ENCODE results near the gene NPTX2. TPM values are rescaled to one million over a fixed set of nuclear protein-coding genes. Genes with fewer than 3 reads are reported as not detected.

Gene NPTX2
- total RNA-seq, 4 donors from 2014 or later, result 4.3 to 13.7 (median 8.6) TPM

DNA sequence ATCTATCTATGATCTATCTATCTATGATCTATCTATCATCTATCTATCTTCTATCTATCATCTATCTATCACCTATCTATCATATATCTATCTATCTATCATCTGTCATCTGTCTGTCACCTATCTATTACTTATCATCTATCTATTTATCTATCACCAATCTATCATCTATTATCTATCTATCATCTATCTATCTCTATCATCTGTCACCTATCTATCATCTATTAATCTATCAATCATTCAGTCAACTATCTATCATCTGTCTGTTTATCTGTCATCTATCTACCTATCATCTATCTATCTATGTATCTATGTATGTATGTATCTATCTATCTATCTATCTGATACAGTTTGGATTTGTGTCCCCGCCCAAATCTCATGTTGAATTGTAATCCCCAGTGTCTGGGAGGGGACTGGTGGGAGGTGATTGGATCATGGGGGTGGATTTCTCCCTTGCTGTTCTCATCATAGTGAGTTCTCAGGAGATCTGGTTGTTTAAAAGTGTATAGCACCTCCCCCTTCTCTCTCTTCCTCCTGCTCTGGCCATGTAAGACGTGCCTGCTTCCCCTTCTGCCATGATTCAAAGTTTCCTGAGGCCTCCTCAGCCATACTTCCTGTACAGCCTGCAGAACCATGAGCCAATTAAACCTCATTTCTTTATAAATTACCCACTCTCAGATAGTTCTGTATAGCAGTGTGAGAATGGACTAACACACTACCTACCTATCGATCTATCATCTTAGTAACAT, 37.6 kb downstream of the NPTX2 start:
- 69% methylated on average over 3 of the region's 3 CpGs for WGBS
- Histone ChIP-seq H3K27me3 (no peaks in the 10 kb centered on the region), H3K36me3 (no peaks in the 10 kb centered on the region), H3K4me1 (no peaks in the 10 kb centered on the region), H3K4me3 (no peak overlapping the region), H3K27ac (no peak overlapping the region), H3K9me3 (no peaks in the 10 kb centered on the region)
- TF ChIP-seq EP300 (IDR thresholded peaks at IDR 0.05), result no peak
- TF ChIP-seq POLR2AphosphoS5 (IDR thresholded peaks at IDR 0.05), result no peak
- TF ChIP-seq, protein P1, sequence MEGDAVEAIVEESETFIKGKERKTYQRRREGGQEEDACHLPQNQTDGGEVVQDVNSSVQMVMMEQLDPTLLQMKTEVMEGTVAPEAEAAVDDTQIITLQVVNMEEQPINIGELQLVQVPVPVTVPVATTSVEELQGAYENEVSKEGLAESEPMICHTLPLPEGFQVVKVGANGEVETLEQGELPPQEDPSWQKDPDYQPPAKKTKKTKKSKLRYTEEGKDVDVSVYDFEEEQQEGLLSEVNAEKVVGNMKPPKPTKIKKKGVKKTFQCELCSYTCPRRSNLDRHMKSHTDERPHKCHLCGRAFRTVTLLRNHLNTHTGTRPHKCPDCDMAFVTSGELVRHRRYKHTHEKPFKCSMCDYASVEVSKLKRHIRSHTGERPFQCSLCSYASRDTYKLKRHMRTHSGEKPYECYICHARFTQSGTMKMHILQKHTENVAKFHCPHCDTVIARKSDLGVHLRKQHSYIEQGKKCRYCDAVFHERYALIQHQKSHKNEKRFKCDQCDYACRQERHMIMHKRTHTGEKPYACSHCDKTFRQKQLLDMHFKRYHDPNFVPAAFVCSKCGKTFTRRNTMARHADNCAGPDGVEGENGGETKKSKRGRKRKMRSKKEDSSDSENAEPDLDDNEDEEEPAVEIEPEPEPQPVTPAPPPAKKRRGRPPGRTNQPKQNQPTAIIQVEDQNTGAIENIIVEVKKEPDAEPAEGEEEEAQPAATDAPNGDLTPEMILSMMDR (IDR thresholded peaks at IDR 0.05), result no peak
- TF ChIP-seq POLR2A (IDR thresholded peaks at IDR 0.05), result no peak
- no peak for DNase-seq (ENCODE audit: low spot score in 2 of 2)

DNA sequence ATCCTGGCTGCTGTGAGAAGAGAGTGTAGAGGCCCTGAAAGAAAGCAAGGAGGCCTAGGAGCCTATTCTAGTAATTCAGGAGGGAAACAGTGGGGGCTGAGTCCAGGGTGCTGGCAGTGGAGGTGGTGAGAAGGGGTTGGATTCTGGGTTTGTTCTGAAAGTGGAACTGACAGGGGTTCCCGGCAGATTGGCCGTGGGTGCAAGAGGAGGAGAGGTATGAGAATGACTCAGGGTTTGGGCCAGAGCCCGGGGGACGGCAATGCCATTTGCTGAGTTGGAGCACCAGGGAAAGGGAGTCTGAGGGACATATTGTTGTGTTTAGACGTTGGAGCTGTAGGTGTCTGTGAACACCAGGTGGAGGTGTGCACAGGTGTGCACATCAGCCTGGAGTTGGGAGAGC, 38.5 kb downstream of the NPTX2 start:
- no peak for DNase-seq (ENCODE audit: low spot score in 2 of 2)
- H3K4me3 ChIP-seq, result no peak overlapping the region
- no peaks in the 10 kb centered on the region for H3K9me3 ChIP-seq
- 89% methylated on average over 5 of the region's 5 CpGs for WGBS
- TF ChIP-seq, protein P1 (IDR thresholded peaks at IDR 0.05), result no peak
- no peak for TF ChIP-seq POLR2AphosphoS5 (IDR thresholded peaks at IDR 0.05)
- TF ChIP-seq EP300 (IDR thresholded peaks at IDR 0.05), result no peak
- no peak for TF ChIP-seq POLR2A (IDR thresholded peaks at IDR 0.05)
- H3K27me3 ChIP-seq, result no peaks in the 10 kb centered on the region
- no peak overlapping the region for H3K27ac ChIP-seq
- H3K4me1 ChIP-seq, result no peaks in the 10 kb centered on the region
- no peaks in the 10 kb centered on the region for H3K36me3 ChIP-seq

DNA sequence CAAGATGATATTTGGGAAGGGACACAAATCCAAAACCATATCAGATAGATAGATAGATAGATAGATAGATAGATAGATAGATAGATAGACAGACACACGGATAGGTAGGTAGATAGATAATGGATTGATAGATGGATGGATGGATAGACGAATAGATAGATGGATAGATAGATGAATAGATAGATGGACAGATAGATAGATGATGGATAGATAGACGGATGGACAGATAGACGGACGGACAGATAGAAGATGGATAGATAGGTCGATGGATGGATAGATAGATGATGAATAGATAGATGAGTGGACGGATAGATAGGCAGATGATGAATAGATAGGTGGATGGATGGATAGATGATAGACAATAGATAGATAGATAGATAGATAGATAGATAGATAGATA, 39.8 kb downstream of the NPTX2 start:
- no peak overlapping the region for H3K27ac ChIP-seq
- no peaks in the 10 kb centered on the region for H3K9me3 ChIP-seq
- H3K4me3 ChIP-seq, result no peak overlapping the region
- TF ChIP-seq POLR2AphosphoS5 (IDR thresholded peaks at IDR 0.05) (no peak), EP300 (IDR thresholded peaks at IDR 0.05) (no peak), POLR2A (IDR thresholded peaks at IDR 0.05) (no peak)
- TF ChIP-seq, protein P1 (IDR thresholded peaks at IDR 0.05), result no peak
- H3K4me1 ChIP-seq, result no peaks in the 10 kb centered on the region
- no peaks in the 10 kb centered on the region for H3K36me3 ChIP-seq
- no peaks in the 10 kb centered on the region for H3K27me3 ChIP-seq
- 86% methylated on average over 7 of the region's 7 CpGs for WGBS
- DNase-seq (ENCODE audit: low spot score in 2 of 2), result no peak

DNA sequence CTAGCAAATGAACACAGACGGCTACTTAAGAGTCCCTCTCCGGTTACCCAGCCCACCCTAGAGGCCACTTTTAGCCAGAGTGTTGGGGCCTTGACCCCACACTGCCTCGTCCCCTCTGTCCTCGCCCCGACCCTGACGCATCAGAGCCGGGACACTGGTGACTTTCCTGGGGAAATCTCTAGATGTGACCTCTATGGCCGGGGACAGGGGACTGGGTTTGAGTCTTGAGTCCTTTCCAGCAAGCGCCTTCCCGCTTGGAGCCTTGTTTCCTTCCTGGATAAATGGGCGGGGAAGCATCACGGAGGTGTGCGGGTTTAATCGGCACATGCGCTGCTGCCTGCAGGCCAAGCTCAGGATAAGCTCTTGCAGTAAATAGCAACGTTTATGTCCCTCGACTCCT, 40.7 kb downstream of the NPTX2 start:
- no peaks in the 10 kb centered on the region for H3K9me3 ChIP-seq

DNA sequence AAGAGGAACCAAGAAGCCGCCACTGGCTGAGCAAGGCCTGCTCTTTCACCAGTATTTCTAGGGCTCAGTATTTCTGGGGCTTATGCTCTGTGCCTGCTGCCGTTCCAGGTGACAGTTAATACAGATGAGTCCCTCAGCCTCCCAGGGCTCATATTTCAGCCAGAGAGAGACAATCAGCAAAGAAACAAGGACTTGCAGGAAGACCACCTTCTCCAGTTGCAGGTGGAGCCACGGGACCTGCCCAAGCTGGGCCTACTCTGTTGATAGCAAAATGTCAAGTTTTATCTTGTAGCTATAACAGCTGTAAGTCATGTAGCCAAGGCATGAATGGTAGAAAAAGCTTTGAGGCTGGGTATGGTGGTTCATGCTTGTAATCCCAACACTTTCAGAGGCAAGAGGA, 42.7 kb downstream of the NPTX2 start:
- no peak for DNase-seq (ENCODE audit: low spot score in 2 of 2)
- no peak for TF ChIP-seq POLR2AphosphoS5 (IDR thresholded peaks at IDR 0.05)
- TF ChIP-seq, protein P1 (IDR thresholded peaks at IDR 0.05), result no peak
- no peak for TF ChIP-seq POLR2A (IDR thresholded peaks at IDR 0.05)
- TF ChIP-seq EP300 (IDR thresholded peaks at IDR 0.05), result no peak
- H3K36me3 ChIP-seq, result no peaks in the 10 kb centered on the region
- WGBS, result 66% methylated on average over 3 of the region's 3 CpGs
- no peaks in the 10 kb centered on the region for H3K9me3 ChIP-seq
- H3K27me3 ChIP-seq, result no peaks in the 10 kb centered on the region
- no peaks in the 10 kb centered on the region for H3K4me1 ChIP-seq
- H3K4me3 ChIP-seq, result no peak overlapping the region
- no peak overlapping the region for H3K27ac ChIP-seq

More for the DNA sequence above, 40.7 kb downstream of the NPTX2 start:
- no peak overlapping the region for H3K27ac ChIP-seq
- no peak for DNase-seq (ENCODE audit: low spot score in 2 of 2)
- WGBS, result 71% methylated on average over 14 of the region's 17 CpGs
- no peaks in the 10 kb centered on the region for H3K4me1 ChIP-seq
- H3K4me3 ChIP-seq, result no peak overlapping the region
- TF ChIP-seq POLR2A (IDR thresholded peaks at IDR 0.05) (no peak), POLR2AphosphoS5 (IDR thresholded peaks at IDR 0.05) (no peak), EP300 (IDR thresholded peaks at IDR 0.05) (no peak)
- TF ChIP-seq, protein P1 (IDR thresholded peaks at IDR 0.05), result no peak
- H3K27me3 ChIP-seq, result no peaks in the 10 kb centered on the region
- H3K36me3 ChIP-seq, result no peaks in the 10 kb centered on the region

Data from suprapubic skin (tissue), 4 donors.